ENCODE data around the gene HS6ST3.
"Not testable (repeated sequence)": the region's sequence is repeated elsewhere in the genome, so short reads cannot be mapped to it uniquely, and the experiment has no call there.

The HS6ST3 gene

GRCh38 chr13:96093296-96094006, 3.5 kb downstream of the HS6ST3 start:
- DNase-seq: no peak

- no peak for DNase-seq
These were observed 10.7 kb downstream of the HS6ST3 start for GRCh38 chr13:96100457-96101220.

- no peak for DNase-seq
These were observed 14.6 kb downstream of the HS6ST3 start for GRCh38 chr13:96104516-96104915.

GRCh38 chr13:96108072-96108471, 18.2 kb downstream of the HS6ST3 start:
- not testable (repeated sequence) for DNase-seq

- no peak for DNase-seq
These were observed 19.2 kb downstream of the HS6ST3 start for GRCh38 chr13:96109125-96109524.

GRCh38 chr13:96112936-96113335, 23.0 kb downstream of the HS6ST3 start:
- DNase-seq: no peak

GRCh38 chr13:96115368-96115767, 25.5 kb downstream of the HS6ST3 start:
- DNase-seq: not testable (repeated sequence)

GRCh38 chr13:96119921-96120320, 30.0 kb downstream of the HS6ST3 start:
- no peak for DNase-seq

- no peak for DNase-seq
These were observed 41.0 kb downstream of the HS6ST3 start for GRCh38 chr13:96130818-96131340.

- no peak for DNase-seq
These were observed 51.1 kb downstream of the HS6ST3 start for GRCh38 chr13:96141032-96141431.

GRCh38 chr13:96159725-96160124, 69.8 kb downstream of the HS6ST3 start:
- no peak for DNase-seq

- DNase-seq: no peak
These were observed 71.2 kb downstream of the HS6ST3 start for GRCh38 chr13:96161141-96161540.

- no peak for DNase-seq
These were observed 75.9 kb downstream of the HS6ST3 start for GRCh38 chr13:96165840-96166239.

GRCh38 chr13:96172066-96172465, 82.2 kb downstream of the HS6ST3 start:
- no peak for DNase-seq

GRCh38 chr13:96178759-96179158, 88.9 kb downstream of the HS6ST3 start:
- DNase-seq: no peak

GRCh38 chr13:96179309-96179708, 89.4 kb downstream of the HS6ST3 start:
- DNase-seq: no peak

- no peak for DNase-seq
These were observed 92.0 kb downstream of the HS6ST3 start for GRCh38 chr13:96181911-96182310.

- DNase-seq: no peak
These were observed 95.9 kb downstream of the HS6ST3 start for GRCh38 chr13:96185818-96186217.

GRCh38 chr13:96191367-96191766, 101.5 kb downstream of the HS6ST3 start:
- no peak for DNase-seq

- DNase-seq: no peak
These were observed 103.9 kb downstream of the HS6ST3 start for GRCh38 chr13:96193728-96194310.

- no peak for DNase-seq
These were observed 108.1 kb downstream of the HS6ST3 start for GRCh38 chr13:96198038-96198437.

GRCh38 chr13:96199315-96199714, 109.4 kb downstream of the HS6ST3 start:
- no peak for DNase-seq

- no peak for DNase-seq
These were observed 110.9 kb downstream of the HS6ST3 start for GRCh38 chr13:96200810-96201209.

- no peak for DNase-seq
These were observed 112.4 kb downstream of the HS6ST3 start for GRCh38 chr13:96202315-96202714.

Data from NCI-H2029 treated with DMSO at 0.1 percent for 48 hours (cell line).